HG03064 (cell line): ENCODE results near the gene ZNF324.
A peak's percentile ranks its signal among the peaks of the same experiment; 100 is the strongest.
"Not testable (repeated sequence)": the region's sequence is repeated elsewhere in the genome, so short reads cannot be mapped to it uniquely, and the experiment has no call there.

Experiments used
- ATAC-seq: cut with Tn5 transposase; IDR thresholded peaks from one replicate; pipeline ENCODE4 v1.9.1; 2021; ENCODE audit warnings: low read depth; ENCODE audit not compliant: unreplicated experiment

ZNF324 gene

DNA sequence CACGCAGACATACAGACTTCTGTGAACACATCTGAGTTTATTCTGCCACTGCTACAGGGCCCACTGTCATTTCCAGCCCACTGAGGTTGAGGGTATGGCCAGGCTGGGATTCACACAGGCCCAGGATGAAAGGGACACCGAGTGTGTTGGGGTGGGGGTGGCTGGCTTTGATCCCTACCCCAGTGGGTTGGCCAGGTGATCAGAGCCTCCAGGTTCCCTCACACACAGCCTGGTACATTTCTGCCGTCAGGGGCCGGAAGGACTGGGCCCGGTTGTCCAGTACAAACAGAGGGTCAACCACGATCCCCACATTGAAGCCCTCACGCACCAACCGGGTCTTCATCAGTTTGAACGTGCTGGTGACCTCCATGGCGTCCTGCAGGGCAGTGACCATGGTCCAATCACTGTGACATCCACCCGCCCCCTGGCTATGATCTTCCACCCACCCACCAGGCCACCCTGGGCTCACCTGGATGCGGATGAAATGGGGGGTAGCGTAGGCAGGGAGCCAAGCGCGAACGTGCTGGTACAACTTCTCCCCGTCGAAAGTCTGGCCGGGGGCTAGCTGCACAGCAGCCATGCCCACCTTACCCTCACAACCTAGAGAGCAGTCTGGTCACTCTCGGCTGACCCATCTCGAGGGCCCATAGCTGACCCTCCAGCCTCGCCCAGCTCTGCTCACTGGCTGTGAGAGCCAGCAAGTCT, 31.6 kb downstream of the ZNF324 start:
- ATAC-seq = no peak

DNA sequence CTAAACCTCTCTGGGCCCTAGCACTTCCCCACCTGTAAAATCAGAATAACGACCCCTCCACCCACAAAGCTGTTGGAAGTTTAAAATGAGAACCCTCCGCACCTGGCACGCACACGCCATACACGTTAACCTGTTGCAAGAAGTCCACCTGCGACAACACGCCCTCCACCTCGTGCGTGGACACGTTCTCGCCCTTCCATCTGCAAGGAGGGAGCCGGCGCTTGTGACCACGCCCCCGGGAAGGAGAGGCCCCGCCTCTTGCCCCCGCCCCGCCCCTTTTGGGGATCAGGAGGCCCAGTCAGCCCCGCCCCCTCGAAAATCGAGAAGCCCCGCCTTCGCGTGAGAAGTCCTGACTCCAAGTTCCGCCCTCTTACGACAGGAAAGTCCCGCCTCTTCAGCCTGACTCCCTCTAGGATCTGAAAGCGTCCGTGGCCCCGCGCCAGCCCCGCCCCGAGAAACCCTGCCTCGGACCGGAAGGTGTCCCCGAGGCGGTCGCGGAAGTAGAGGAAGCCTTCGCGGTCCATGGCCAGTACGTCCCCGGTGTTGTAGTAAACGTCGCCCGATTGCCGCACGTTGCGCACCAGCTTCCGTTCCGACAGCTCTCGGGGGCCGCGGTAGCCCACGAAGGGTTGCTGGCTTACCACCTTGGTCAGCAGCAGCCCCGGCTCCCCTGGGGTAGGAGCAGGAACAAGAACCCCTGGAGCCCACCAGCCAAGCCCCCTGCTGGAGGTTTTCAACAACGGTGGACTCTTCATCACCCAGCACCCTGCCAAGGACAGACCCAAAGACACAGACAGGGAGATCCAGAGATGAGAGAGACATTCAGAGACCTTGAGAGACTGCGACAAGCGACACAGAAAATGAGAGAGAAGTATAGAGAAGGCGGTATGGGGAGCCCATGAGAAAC, 32.4 kb downstream of the ZNF324 start:
- peak; percentile 77 for ATAC-seq

DNA sequence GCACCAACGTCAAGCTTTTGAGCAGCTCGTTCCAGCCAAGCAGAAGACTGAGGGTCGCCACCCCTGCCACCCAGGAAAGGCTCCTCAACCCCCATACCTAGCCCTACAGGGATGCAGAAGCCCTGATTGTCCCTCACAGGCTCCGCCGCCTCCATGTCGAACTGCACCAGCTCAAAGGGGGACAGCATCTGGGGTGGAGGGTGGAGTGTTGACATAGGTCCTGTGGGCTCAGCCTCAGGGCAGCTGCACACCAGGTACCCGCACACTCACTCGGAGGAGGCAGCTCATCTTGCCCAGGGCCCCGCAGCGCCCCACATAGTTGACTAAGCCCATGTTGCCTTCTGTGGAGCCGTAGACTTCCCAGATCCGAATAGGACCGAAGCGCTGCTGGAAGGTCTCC, 33.4 kb downstream of the ZNF324 start:
- no peak for ATAC-seq

DNA sequence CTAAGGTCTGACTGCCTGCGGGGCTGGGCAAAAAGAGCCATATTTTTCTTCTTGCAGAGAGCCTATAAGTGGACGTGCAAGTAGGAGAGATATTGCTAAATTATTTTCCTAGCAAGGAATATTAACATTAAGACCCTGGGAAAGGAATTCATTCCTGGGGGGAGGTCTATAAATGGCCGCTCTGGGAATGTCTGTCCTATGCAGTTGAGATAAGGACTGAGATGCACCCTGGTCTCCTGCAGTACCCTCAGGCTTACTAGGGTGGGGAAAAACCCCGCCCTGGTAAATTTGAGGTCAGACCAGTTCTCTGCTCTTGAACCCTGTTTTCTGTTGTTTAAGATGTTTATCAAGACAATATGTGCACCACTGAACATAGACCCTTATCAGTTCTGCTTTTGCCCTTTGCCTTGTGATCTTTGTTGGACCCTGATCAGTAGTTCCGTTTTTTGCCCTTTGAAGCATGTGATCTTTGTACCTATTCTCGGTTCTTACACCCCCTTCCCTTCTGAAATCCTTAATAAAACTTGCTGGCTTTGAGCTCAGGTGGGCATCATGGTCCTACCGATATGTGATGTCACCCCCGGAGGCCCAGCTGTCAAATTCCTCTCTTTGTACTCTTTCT, 40.8 kb downstream of the ZNF324 start:
- ATAC-seq = not testable (repeated sequence)

DNA sequence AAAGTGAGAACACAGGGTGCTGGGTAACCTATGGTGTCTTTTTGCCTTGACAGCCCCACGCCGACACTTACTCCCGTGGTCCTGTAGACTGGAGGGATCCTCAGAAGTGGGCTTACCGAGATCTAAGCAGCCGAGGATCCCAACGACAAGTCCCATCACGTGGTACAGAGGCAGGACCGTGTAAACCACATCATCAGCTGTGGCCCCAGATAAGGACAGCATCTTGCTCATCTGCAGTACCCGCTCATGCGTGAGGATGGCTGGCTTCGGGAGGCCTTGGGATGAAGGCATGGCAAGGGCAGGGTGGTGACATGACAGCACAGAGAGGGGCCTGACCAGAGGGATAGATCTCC, 42.8 kb downstream of the ZNF324 start:
- no peak for ATAC-seq

DNA sequence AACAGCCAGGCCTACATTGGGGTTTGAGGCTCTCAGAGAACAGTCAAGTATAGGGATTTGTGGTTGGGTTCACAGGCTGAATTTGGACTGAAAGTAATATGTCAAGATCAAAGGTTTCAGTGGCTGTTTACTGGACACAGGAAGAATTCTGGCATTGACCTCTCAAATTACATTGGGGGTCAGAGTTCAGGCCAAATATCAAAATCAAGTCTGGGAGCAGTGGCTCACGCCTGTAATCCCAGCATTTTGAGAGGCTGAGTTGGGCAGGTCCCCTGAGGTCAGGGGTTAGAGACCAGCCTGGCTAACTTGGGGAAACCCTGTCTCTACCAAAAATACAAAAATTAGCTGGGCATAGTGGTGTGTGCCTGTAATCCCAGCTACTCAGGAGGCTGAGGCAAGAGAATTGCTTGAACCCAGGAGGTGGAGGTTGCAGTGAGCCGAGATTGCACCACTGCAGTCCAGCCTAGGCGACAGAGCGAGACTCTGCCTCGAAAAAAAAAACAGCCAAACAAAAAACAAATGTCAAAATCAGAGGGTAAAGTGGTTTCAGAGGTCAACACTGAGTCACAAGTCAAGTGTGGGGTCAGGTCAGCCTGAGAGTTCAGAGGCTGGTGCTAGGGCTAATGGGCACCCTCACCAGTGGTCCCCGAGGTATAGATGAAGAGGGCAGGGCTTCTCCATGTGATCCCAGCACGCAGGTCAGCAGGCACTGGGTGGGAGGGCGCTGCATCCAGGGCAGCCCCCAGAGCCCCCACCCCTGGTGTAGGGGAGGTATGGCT, 43.4 kb downstream of the ZNF324 start:
- no peak for ATAC-seq

DNA sequence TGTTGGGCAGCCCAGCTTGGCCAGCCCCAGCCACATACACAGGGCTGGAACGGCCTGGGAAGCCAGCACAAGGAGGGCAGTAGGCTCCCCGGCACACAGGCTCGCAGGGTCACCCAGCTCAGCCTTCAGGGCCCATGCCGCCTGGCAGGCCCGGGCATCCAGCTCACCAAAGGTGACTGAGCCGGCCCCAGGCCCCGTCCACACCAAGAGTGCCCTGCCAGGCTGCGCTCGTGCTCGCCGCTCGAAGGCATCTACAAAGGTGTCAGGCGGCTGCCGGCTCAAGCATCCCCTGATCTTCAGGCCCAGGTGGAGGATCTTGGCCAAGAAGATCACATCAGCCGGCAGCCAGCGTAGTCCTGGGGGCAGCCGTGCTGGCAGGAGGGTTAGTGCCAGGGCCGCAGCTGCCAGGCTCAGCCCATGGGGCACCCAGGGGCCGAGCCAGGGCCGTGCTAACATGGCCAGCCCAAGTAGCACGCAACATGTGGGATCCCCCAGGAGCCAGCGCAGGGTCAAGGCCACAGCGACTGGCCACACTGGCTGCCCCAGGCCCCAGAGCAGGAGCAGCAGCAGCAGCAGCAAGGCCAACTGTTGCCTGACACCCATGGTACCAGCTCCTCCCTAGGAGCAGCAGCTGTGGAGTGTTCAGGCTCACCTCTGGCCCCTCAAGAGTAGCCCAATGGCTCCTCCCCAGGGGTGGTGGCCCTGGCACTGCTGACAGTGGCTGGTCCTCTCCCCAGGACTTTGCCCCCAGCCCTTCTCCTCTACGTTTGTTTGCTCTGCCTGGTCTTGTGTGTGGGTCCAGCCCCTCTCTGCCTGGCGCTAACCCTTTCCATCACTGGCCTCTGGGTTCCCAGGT, 44.7 kb downstream of the ZNF324 start, which contains the start of gene SLC27A5:
Gene SLC27A5, minus strand, starts transcription at position 640 of the 856 bp plus-strand sequence. Its CDS starts 37 bp downstream, at position 603.
- ATAC-seq = no peak

DNA sequence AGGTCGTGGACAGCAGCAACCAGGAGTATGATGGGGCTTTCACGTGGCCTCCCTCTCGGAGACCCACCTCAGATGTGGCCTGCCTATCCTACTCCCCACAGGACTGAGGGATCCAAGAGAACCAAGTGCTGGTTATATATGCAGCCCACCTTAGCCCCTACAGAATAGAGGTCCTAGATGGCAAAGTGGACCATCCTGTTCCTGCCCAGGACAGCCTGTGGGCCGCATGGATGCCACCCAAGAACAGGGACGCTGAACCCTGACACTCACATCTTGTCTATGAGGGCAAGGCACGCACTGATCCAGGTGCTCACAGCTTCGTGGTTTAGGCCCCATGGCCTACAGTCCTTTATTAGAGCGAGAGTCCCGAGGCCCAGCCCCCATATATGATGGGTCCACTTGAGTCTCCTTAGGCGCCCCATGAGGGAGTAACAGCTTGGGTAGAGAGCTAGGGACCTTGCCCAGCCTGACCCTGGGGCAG, 46.4 kb downstream of the ZNF324 start:
- no peak for ATAC-seq

DNA sequence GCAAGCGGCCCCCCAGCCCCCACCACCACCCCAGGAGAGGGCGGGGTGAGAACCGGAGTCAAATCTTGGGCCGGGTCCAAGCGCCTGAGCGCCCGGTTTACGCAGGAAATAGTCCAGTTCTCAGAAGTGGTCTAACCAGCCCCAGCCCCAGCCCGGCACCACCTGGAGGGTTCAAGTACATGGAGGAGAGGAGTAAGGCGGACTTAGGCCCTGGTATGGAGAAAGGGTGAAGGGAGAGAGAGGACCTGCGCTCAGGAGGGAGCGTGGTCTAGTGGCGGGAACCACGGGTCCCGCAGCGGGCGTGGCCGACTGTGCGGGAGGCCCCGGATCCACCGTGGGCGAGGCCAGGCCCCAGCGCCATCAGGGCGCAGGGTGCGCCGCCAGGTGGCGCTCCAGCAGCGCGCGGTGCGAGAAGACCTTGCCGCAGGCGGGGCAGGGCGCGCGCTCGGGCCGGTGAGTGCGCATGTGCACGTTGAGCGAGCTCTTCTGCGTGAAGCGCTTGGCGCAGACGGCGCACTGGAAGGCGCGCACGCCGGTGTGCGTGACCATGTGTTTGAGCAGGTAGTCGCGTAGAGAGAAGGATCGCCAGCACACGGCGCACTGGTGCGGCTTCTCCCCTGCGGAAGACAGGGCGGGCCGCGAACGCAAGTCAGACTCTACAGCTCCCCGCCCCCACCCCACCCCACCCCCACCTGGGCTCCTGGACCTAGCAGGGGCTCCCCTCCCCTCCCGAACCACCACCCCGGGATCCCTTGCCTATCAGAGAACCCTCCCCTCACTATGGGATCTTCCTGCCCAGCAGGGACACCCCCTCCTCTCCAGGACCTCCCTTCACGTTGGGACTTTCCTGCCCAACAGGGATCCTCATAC, 47.0 kb downstream of the ZNF324 start:
- ATAC-seq = peak; percentile 69

DNA sequence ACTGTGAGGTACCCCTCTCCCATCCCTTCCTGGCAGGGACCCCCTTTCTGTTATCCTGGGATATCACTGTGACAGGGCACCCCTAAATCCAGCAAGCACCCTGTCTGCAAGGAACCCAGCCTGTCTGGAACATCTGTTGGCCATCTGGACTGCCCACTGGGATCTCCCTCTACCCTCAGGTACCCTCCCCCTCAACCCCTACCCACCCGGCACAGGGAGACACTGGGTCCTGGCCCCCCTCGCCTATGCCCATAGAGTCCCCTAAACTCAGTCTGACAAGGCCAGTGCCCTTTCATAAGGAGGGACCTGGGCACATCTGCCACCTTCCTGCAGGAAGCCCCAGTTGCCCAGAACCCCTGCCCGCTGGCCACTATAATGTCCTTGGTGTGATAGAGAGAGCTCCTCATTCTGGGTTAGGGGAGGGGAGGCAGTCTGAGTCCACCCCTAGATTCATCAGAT, 47.7 kb downstream of the ZNF324 start:
- no peak for ATAC-seq

DNA sequence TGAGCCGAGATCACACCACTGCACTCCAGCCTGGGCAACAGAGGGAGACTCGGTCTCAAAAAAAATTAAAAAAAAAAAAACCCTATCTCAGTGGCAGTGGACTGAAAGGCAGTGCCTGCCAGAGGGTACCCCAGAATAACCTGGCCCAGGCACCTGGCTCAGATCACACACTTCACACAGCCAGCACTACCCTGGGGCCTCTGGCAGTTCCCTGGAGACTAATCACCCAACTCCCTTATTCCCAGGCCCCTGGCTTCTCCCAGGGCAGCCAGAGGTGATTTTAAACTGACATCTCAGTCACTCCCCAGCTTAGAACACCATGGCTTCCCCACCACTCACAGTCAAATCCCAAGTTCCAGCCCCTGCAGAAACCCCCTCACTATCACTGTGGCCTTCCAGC, 48.4 kb downstream of the ZNF324 start:
- ATAC-seq = no peak

DNA sequence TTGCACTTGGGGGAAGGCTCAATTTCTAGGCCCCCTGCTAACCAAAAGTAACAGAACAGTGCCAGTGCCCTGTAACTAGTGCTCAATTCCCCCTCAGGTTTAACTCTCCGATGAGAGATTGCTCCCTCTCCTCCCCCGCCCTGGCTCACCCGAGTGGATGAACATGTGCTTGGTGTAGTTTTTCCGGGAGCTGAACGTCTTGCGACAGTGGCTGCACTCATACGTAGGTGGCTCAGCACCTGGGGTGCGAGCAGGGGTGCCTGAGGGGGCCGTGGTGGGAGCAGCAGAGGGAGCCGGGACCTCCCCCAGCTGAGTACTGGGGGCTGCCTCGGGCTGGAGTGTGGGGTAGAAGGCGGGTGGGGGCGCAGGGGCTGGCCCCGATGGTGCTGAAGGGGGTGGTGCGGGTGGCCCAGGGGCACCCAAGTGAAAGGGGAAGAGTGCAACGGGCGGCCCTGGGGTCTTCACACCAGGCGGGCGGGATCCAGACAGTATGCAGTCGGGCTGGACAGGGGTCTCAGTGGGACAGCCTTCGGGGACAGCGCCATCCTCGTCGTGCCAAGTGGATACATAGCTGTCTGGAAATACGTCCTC, 49.5 kb downstream of the ZNF324 start:
- no peak for ATAC-seq

DNA sequence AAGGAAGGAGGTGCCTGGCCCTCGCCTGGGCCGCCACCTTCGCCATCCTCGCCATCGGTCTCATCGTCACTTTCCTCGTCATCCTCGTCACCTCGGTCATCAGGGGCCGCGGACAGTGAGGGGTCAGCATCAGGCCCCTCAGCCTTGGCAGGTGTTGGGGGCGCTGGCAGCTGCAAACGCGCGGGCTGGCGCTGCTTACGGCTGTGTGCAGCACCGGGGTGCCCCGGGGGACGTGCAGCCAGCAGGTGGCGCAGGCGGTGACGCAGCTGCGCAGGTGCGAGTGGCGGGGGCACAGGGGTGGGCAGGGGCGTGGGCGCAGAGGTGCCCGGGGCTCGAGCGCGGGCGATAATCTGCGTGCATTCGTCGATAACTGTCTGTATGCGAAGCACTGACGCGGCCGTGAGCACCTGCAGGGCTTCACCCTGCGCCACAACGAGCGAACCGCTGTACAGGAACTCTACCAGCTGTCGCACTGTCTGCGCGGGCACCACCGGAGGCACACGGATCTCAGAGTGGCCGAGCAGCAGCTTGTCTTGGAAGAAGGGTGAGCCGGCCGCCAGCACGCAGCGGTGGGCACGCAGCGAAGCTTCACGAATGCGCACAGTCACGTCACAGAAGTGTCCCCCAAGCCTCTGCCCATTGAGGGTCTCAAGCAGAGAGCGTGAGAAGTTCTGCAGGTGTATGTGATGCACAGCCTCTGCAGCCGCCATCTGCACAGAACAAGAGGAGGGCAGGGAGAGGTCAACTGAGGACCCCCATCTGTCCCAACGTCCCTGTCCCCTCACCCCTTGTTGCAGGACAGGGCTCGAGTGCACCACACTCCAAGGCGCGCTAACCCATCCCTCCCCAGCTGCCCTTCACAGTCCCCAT, 50.3 kb downstream of the ZNF324 start:
- no peak for ATAC-seq

DNA sequence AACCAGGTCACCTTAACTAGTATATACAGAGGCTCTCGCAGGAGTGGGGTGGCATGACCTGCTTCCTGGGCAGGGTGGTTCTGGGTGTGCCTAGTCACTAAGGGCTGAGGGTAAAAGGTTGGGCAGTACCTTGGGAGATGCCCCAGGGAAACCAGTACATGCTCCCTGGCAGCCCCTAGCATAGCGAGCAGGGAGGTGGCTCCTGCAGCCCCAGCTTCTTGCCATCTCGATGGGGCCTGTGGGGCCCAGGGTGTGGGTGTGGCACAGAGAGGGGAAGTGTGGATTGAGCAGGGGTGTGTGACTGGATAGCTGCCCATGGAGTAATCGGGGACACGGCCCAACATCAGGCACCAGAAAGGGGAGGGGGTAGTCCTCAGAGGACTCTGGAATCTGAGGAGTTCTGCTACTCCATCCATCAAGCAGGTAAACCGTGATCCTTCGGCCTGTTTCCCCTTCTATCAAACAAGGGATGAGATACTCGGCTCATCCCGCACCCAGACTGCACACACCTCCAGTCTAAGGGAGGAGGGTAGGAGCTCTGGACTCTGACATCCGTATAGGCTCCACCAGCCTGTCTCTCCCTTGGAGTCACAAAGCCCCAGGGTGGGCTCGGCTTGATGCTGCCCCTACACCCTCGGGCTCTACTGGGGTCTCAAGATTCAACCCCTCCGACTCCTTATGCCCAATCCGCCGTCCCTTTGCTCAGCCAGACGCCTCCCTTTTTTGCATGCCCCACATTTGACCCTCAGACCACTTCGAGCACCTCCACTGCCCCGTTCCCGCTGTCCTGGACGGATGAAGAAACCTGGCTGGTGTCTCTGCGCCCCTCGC, 51.6 kb downstream of the ZNF324 start:
- ATAC-seq = no peak

DNA sequence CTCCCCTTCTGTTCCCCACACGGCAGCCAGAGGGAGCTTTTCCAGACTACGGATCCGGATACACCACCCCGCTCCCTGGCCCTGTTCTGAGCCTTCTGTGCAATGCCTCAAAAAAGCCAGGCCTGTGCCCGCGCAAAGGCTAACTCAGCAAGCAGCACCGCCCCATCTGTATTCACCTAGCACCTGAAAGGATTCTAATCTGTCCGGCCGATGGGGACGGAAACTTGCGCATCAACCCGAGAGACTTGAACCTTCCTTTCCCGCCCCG, 52.1 kb downstream of the ZNF324 start:
- no peak for ATAC-seq

DNA sequence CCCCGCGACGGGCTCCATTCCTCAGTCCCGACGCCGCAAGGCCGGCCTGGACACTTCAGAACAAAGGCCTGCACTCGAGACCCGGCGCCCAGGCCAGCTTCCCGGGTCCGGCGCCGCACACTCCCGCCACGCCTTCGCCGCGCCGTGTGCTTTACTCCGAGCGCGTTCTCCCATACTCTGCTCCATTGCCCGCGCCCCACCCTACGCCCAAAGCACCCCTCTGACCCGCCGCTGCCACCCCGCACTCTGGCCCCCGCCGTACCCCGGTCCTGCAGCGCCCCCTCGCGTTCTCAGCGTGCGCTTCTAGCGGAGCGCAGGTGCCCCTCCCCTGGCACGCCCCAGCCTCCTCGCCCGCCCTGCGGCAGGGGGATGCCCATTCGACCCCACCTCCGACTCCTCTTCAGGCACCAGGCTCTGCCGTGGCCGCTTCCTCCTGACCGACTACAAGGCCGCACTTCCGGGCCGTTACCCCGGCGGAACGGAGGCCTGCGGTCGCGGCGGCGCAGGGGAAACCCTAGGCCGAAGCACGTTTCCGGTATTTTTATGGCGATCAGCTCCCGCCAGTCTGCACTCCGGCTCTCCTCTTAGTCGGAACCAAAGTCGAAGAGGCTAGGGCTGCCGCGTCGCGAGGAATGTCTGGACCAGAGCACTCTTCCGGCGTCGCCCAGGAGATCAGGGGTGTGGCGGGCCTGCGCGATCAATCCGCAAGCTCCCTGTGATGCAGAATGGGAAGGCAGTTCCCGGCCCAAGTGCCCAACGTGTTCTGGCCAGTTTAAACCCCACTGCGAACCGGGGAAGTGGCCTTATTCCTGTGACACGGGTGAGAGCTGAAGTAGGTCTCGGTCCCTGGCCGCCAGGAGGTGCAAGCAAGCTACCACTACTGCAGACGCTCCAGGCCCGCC, 52.7 kb downstream of the ZNF324 start, which contains the start of gene ZBTB45:
Gene ZBTB45, minus strand, starts transcription at position 456 of the 902 bp plus-strand sequence. CDS start 2,137 bp downstream, outside the sequence.
- peak; percentile 68 for ATAC-seq
